NCI-H187 treated with DMSO at 0.1 percent for 48 hours (cell line): ENCODE results near the gene FOXK1.
"Not testable (repeated sequence)": the region's sequence is repeated elsewhere in the genome, so short reads cannot be mapped to it uniquely, and the experiment has no call there.

ENCODE experiments used
- DNase-seq: peaks from one replicate; lab custom pipeline; 2025; lab: John Stamatoyannopoulos, UW

The FOXK1 gene

GRCh38 chr7:4667776-4668509 is 14.2 kb upstream of the FOXK1 start:
- DNase-seq = no peak

- DNase-seq = no peak
These were observed 13.6 kb upstream of the FOXK1 start for GRCh38 chr7:4668510-4668847.

GRCh38 chr7:4670791-4671190 is 11.3 kb upstream of the FOXK1 start:
- DNase-seq = no peak

- DNase-seq = no peak
These were observed 6.2 kb upstream of the FOXK1 start for GRCh38 chr7:4675771-4676367.

- DNase-seq = not testable (repeated sequence)
These were observed 4.6 kb upstream of the FOXK1 start for GRCh38 chr7:4677518-4677917.

- no peak for DNase-seq
These were observed 760 bp upstream of the FOXK1 start for GRCh38 chr7:4681218-4681851.

- DNase-seq = no peak
These were observed 537 bp downstream of the FOXK1 start for GRCh38 chr7:4682621-4683042.

- DNase-seq = no peak
These were observed 1.2 kb downstream of the FOXK1 start for GRCh38 chr7:4683043-4683883.

GRCh38 chr7:4683884-4684565 is 1.9 kb downstream of the FOXK1 start:
- no peak for DNase-seq

GRCh38 chr7:4684846-4685245 is 2.8 kb downstream of the FOXK1 start:
- DNase-seq = no peak

GRCh38 chr7:4685676-4686075 is 3.6 kb downstream of the FOXK1 start:
- DNase-seq = not testable (repeated sequence)

- no peak for DNase-seq
These were observed 5.9 kb downstream of the FOXK1 start for GRCh38 chr7:4687956-4688355.

- no peak for DNase-seq
These were observed 7.1 kb downstream of the FOXK1 start for GRCh38 chr7:4689151-4689550.

- no peak for DNase-seq
These were observed 7.6 kb downstream of the FOXK1 start for GRCh38 chr7:4689668-4690067.

GRCh38 chr7:4690953-4691856 is 9.1 kb downstream of the FOXK1 start:
- DNase-seq = no peak

- DNase-seq = no peak
These were observed 10.0 kb downstream of the FOXK1 start for GRCh38 chr7:4692055-4692454.

GRCh38 chr7:4692622-4693021 is 10.5 kb downstream of the FOXK1 start:
- DNase-seq = not testable (repeated sequence)

- no peak for DNase-seq
These were observed 11.1 kb downstream of the FOXK1 start for GRCh38 chr7:4693152-4693551.

- DNase-seq = no peak
These were observed 11.7 kb downstream of the FOXK1 start for GRCh38 chr7:4693749-4694148.

GRCh38 chr7:4694305-4694704 is 12.2 kb downstream of the FOXK1 start:
- no peak for DNase-seq

GRCh38 chr7:4698707-4699275 is 16.7 kb downstream of the FOXK1 start:
- no peak for DNase-seq
